HUES6 (cell line): ENCODE measurements around the gene MLKL.
"Not testable (repeated sequence)": the region's sequence is repeated elsewhere in the genome, so short reads cannot be mapped to it uniquely, and the experiment has no call there.

Source experiments
- H3K27ac ChIP-seq: 2 replicates; pipeline ENCODE4 v1.7.0; 2013; ENCODE audit warnings: low read depth, mild to moderate bottlenecking, low read length, inconsistent platforms
- H3K27me3 ChIP-seq: 2 replicates; pipeline ENCODE4 v1.6.1; 2013; ENCODE audit warnings: low read length; ENCODE audit not compliant: control insufficient read depth, insufficient read depth
- H3K36me3 ChIP-seq: 2 replicates; pipeline ENCODE4 v1.6.1; 2013; ENCODE audit warnings: low read length; ENCODE audit not compliant: control insufficient read depth, insufficient read depth
- H3K4me1 ChIP-seq: 2 replicates; pipeline ENCODE4 v1.6.1; 2013; ENCODE audit warnings: low read length; ENCODE audit not compliant: control insufficient read depth, insufficient read depth
- H3K4me3 ChIP-seq: 2 replicates; pipeline ENCODE4 v1.5.1; 2013; ENCODE audit warnings: low read depth, low read length
- H3K9ac ChIP-seq: one replicate; pipeline ENCODE4 v1.6.1; 2013; ENCODE audit warnings: mild to moderate bottlenecking, low read length
- H3K9me3 ChIP-seq: 2 replicates; pipeline ENCODE4 v1.6.1; 2013; ENCODE audit warnings: low read depth, low read length; ENCODE audit not compliant: control insufficient read depth, insufficient read depth

MLKL gene

DNA sequence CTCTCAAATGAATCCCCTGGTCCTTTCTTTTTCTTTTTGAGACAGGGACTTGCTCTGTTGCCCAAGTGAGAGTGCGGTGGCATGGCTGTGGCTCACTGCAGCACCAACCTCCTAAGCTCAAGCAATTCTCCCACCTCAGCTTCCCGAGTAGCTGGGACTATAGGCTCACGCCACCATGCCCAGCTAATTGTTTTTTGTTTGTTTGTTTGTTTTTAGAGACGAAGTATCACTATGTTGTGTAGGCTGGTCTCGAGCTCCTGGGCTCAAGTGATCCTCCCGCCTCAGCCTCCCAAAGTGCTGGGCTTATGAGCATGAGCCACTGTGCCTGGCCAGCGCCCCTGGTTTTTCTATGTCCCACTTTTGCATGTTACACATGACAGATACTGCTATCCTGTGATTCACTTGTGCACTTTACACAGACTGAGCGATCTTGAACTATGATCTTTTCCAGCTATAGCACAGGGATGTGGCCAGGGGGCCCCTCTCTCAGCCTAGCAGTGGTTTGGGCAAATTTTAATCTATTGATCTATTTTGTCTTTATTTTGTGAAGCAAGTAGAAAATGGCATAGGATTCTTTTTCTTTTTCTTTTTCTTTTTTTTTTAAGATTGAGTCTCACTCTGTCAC is 31.3 kb upstream of the MLKL start:
- no peaks in the 10 kb centered on the region for H3K27me3 ChIP-seq
- no peak overlapping the region for H3K9ac ChIP-seq
- peaks cover 43% of the 10 kb centered on the region for H3K4me1 ChIP-seq
- H3K4me3 ChIP-seq: no peak overlapping the region
- H3K9me3 ChIP-seq: peaks cover 5% of the 10 kb centered on the region; the same call in 1 of the 2 replicates
- H3K36me3 ChIP-seq: no peaks in the 10 kb centered on the region
- H3K27ac ChIP-seq: no peak overlapping the region

DNA sequence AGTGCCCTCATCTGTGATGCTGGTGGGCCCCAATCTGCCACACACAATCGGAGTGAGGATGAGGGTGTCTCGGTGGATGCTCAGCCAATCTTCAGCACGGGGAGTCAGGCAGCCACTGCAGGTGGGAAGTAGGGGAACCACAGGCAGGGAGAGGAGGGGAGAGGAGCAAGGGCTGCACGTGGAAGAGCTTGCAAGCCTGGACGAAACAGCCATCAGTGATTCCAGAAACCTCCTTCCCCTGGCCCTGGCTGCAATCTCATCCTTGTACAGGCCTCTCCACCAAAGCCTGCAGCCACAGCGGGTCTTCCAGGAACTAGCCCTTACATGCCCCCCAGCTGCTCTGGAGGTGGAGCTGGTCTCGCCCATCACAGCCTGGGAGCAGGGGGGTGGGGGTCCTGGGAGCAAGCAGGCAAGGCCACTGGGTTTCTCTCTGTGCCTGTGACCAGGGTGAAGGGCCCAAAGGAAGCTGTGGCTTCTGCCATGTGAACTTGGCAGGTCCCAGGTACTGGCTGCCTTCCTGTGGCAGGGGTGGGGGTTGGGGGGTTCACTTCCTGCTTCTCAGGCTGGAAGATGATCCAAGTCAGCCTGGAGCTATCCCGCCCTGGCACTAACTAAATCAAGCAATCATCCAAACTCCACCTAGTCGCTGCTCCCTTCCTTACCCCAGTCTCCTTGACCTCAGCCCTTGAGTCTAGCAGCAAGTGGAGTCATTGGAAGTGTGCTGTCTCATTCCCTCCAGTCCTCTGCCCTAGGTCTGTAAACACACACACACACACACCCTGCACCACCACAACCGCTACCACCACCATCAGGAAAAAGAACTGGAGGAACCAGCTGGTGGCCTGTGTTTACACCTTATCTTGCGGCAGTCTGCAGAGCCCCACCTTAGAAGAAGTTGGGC is 29.4 kb upstream of the MLKL start:
- H3K27me3 ChIP-seq: no peaks in the 10 kb centered on the region
- peak overlapping the region; percentile 39 for H3K9ac ChIP-seq
- H3K36me3 ChIP-seq: no peaks in the 10 kb centered on the region
- peaks cover 32% of the 10 kb centered on the region for H3K4me1 ChIP-seq
- no peak overlapping the region for H3K27ac ChIP-seq
- no peak overlapping the region for H3K4me3 ChIP-seq
- H3K9me3 ChIP-seq: peaks cover 8% of the 10 kb centered on the region; the same call in 1 of the 2 replicates

DNA sequence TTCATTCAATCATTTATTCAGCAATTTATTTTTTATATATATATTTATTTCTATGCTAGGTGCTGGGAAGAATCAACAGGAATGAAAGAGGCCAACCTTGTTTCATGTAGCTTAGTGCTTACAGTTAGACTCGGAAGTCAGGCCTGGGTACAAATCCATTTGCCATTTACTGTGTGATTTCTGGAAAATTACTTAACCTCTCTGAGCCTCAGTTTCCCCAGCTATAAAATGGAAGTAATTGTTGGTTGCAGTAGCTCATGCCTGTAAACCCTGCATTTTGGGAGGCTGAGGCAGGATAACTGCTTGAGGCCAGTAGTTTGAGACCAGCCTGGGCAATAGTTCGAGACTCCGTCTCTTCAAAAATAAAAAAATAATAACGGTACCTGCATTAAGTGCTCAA is 27.2 kb upstream of the MLKL start:
- H3K27me3 ChIP-seq: no peaks in the 10 kb centered on the region
- H3K4me3 ChIP-seq: no peak overlapping the region
- peaks cover 15% of the 10 kb centered on the region for H3K4me1 ChIP-seq
- H3K9me3 ChIP-seq: peaks cover 8% of the 10 kb centered on the region; the same call in 1 of the 2 replicates
- H3K9ac ChIP-seq: no peak overlapping the region
- no peak overlapping the region for H3K27ac ChIP-seq
- H3K36me3 ChIP-seq: no peaks in the 10 kb centered on the region

DNA sequence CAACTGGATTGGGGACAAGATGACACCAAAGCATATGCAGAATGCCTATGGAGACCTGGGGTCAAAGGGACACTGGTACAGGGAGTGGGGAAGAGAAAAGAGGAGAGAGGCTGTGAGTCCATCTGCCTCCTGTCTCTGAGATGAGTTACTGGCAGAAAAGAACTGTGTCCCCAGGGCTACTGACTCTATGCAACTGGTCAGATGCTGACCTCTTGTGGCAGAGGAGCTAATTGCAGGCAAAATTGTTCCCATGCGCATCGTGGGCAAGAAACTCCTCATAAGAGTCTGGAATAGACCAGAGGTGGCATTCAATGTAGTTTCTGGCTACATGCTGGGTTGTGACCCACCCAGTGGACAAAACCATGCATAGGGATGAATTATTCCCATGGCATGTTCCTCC is 26.1 kb upstream of the MLKL start:
- Histone ChIP-seq H3K9ac (no peak overlapping the region), H3K9me3 (peaks cover 8% of the 10 kb centered on the region; the same call in 1 of the 2 replicates), H3K4me1 (peaks cover 15% of the 10 kb centered on the region), H3K27me3 (no peaks in the 10 kb centered on the region), H3K4me3 (no peak overlapping the region), H3K27ac (no peak overlapping the region), H3K36me3 (no peaks in the 10 kb centered on the region)

DNA sequence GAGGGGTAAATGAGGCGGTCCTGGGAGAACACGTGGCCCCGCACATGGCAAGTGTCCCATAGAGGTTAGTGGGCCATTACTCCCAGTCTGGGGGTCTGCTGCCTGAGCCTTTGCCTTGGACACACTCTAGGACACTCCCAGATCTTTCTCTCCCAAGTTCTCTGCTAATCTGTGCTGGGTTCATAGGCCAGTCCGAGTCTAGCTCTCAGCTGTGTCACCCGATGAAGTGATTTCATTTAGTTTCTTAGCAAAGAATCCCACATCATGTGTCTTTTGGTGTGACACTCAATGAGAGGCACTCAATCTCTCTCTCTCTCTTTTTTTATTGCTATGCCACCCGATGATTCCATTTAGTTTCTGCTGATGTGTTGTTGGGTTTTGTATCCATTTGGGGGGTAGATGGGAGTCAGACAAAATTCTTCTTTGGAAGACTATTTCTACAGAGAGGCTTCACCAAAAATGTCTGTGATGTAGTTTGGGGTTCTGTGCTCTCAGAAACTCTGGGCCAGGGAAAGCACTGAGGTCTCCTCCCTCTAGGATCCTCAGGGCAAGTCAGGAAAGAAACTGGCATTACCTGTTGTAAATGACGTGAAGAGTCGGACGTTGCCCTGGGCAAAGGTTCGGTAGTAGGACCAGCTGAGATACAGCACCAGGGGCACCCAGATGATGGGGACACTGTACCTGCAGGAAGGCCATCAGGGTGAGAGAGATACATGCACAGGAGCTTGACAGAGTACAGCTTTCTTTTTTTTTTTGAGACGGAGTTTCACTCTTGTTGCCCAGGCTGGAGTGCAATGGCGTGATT is 25.2 kb upstream of the MLKL start:
- Histone ChIP-seq H3K9ac (no peak overlapping the region), H3K27me3 (no peaks in the 10 kb centered on the region), H3K4me1 (peaks cover 15% of the 10 kb centered on the region), H3K27ac (no peak overlapping the region), H3K9me3 (peaks cover 8% of the 10 kb centered on the region; the same call in 1 of the 2 replicates), H3K36me3 (no peaks in the 10 kb centered on the region), H3K4me3 (no peak overlapping the region)

DNA sequence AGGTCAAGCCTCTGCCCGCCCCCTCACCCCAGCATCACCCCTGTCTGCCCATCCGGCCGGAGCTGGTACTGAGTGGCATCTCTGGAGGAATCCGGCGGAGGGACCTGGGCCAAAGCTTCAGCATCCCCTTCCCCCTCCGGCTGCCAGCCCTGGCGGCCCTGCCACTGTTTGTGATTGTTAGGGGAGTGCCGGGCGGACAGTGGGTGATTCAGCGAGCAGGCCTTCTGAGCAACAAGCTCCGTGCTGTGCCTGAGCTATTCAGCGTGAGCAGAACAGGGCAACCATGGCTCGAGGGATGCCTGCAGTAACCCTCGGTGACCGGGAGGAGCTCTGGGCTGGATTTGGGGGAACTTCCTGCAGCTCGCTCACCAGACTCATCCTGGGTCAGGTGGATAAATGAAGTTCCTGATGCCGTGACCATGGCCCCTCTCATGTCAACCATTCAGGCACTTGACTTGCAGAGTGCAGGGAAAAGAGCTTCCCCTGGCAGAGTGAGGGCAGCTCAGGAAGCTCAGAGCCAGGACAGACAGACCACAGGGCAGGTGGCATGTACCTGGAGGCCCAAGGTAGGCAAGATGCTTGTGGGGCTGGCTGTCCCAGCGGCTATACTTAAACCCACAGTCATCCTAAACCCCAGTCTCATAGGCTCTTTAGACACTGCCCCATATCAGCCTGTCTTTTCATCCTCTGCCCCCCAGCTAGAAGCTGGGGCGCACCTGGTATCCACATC is 24.3 kb upstream of the MLKL start:
- no peak overlapping the region for H3K27ac ChIP-seq
- H3K4me3 ChIP-seq: no peak overlapping the region
- H3K4me1 ChIP-seq: peaks cover 7% of the 10 kb centered on the region
- H3K27me3 ChIP-seq: no peaks in the 10 kb centered on the region
- H3K36me3 ChIP-seq: no peaks in the 10 kb centered on the region
- H3K9ac ChIP-seq: no peak overlapping the region
- H3K9me3 ChIP-seq: peaks cover 8% of the 10 kb centered on the region; the same call in 1 of the 2 replicates

DNA sequence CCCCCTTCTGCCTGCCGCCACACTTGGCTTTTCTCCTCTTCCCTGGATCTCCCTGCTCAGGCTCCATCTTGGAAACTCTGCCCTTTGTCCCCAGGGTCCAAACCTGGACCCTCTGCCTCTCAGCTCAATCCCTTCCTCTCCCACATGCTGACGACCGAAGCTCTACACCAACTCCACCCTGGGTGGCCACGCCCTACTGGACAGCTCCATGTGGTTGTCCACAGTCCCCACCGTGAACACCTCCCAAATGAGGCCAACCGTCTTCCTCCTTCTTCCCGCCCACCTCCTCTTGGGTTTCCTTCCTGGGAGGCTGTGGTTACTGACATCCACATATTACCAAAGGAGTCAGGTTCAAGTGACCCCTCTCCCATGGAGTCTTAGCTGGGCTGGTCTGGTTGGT is 22.6 kb upstream of the MLKL start:
- H3K9me3 ChIP-seq: peaks cover 8% of the 10 kb centered on the region; the same call in 1 of the 2 replicates
- H3K27me3 ChIP-seq: no peaks in the 10 kb centered on the region
- no peaks in the 10 kb centered on the region for H3K4me1 ChIP-seq
- no peak overlapping the region for H3K9ac ChIP-seq
- no peak overlapping the region for H3K27ac ChIP-seq
- no peak overlapping the region for H3K4me3 ChIP-seq
- H3K36me3 ChIP-seq: no peaks in the 10 kb centered on the region

DNA sequence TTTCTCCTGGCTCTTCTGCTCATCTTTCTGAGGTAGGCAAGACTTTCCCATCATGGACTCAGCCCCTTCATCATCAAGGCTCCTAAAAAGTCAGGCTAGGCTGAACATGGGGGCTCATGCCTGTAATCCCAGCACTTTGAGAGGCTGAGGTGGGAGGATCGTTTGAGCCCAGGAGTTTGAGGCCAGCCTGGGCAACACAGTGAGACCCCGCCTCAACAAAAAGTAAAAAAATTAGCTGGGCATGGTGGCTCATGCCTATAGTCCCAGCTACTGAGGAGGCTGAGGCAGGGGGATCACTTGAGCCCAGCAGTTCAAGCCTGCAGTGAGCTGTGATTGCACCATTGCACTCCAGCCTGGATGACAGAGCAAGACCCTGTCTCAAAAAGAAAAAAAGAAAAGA is 21.5 kb upstream of the MLKL start:
- H3K27me3 ChIP-seq, H3K9ac ChIP-seq, H3K4me1 ChIP-seq, H3K36me3 ChIP-seq, H3K27ac ChIP-seq, H3K4me3 ChIP-seq, H3K9me3 ChIP-seq: not testable (repeated sequence)

DNA sequence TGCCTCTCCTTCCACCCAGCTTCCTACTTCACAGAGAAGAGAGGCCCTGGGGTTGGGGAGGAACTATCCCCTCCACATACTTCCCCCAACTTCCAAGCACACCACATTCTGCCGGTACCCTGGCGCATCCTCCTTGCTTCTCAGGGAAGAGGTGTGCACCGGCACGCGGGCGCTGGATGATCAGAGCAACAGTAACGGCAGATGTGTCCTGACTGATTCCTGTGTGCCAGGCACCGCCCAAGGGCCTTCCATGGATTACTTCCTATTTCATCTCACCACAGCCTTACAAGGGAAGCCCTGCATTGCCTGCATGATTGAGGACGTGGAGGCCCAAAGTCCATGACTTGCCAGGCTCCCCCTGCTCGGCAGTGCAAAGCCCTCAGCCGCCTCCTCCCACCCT is 21.1 kb upstream of the MLKL start:
- H3K4me1 ChIP-seq: no peaks in the 10 kb centered on the region
- H3K9me3 ChIP-seq: peaks cover 1% of the 10 kb centered on the region; the same call in 1 of the 2 replicates
- no peaks in the 10 kb centered on the region for H3K27me3 ChIP-seq
- H3K4me3 ChIP-seq: no peak overlapping the region
- no peak overlapping the region for H3K27ac ChIP-seq
- H3K9ac ChIP-seq: no peak overlapping the region
- H3K36me3 ChIP-seq: no peaks in the 10 kb centered on the region

DNA sequence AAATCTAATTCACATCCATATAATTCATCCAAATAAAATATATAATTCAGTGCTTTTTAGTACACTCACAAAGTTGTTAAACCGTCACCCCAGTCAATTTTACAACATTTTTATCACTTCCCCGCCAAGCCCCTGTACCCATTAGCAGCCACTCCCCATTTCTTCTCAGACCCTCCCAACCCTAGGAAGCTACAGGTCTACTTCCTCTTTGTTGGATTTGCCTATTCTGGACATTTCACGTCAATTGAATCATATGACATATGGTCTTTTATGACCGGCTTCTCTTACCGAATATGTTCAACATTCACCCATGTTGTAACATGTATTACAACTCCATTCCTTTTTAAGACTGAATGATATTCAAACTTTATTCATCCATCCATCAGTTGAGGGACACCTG is 19.9 kb upstream of the MLKL start:
- Histone ChIP-seq H3K4me3 (no peak overlapping the region), H3K36me3 (no peaks in the 10 kb centered on the region), H3K4me1 (no peaks in the 10 kb centered on the region), H3K9me3 (no peaks in the 10 kb centered on the region), H3K27me3 (no peaks in the 10 kb centered on the region), H3K9ac (no peak overlapping the region), H3K27ac (no peak overlapping the region)
